ENCODE results near the gene BCKDHA.
A peak's percentile ranks its signal among the peaks of the same experiment; 100 is the strongest.

Gene BCKDHA

DNA sequence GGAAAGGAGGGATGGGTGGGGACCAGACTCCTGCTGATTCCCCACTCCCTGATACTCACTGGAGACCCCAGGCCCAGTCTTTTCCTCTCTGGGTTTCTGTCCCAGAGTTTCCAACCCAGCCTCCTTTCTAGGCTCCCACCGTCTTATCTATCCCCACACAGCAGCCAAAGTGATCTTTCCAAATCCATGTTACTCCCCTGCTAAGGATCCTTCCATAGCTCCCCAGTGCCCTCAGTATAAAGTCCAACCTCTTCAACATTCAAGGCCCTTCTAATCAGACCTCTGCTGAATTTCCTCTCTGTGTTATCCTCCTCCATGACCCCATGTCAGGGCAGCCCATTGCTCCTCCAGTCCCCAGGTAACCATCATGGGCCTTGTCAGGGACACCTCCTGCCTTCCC is 42.6 kb upstream of the BCKDHA start:
- Histone ChIP-seq H3K27ac (ENCODE audit: low read depth, low read length) (no peak overlapping the region), H4K91ac (ENCODE audit: low read depth, low read length) (no peak overlapping the region), H3K14ac (ENCODE audit: low read length) (no peak overlapping the region), H4K8ac (ENCODE audit: low read depth, low read length) (no peak overlapping the region), H2BK12ac (ENCODE audit: low read length) (no peak overlapping the region), H3K79me2 (ENCODE audit: control insufficient read depth, insufficient read depth, low read length, poor library complexity) (peaks cover 18% of the 10 kb centered on the region), H3K23ac (ENCODE audit: low read length) (no peak overlapping the region), H3K4ac (ENCODE audit: low read depth, low read length) (no peak overlapping the region), H3K36me3 (ENCODE audit: control insufficient read depth in 1 of 2, insufficient read depth in 2 of 2, low read length in 2 of 2) (no peaks in the 10 kb centered on the region), H3K18ac (ENCODE audit: low read length) (no peak overlapping the region), H2BK5ac (ENCODE audit: low read depth, low read length, poor library complexity) (no peak overlapping the region), H2AK5ac (ENCODE audit: low read length) (no peak overlapping the region), H2BK120ac (ENCODE audit: insufficient read depth, low read length, poor library complexity) (no peak overlapping the region), H3K9me3 (ENCODE audit: insufficient read depth, low read depth, low read length) (peaks cover 6% of the 10 kb centered on the region), H3K79me1 (ENCODE audit: low read length) (peaks cover 26% of the 10 kb centered on the region), H3K4me3 (ENCODE audit: low read depth, low read length) (no peak overlapping the region), H3K27me3 (ENCODE audit: insufficient read depth, low read length) (peaks cover 13% of the 10 kb centered on the region), H3K4me1 (ENCODE audit: control insufficient read depth in 1 of 2, insufficient read depth in 2 of 2, low read length in 2 of 2) (peaks cover 0 to 8% of the 10 kb centered on the region in 2 experiments), H4K12ac (ENCODE audit: low read depth, low read length) (no peak overlapping the region), H3K9ac (ENCODE audit: low read length) (no peak overlapping the region), H2AFZ (ENCODE audit: insufficient read depth, low read length, poor library complexity) (no peak overlapping the region), H3K4me2 (ENCODE audit: low read length) (no peak overlapping the region)
- DNase-seq, result no peak
- WGBS (ENCODE audit: extremely low coverage, insufficient coverage, insufficient read length), result no CpG with 5 or more reads among the region's 1 CpG

DNA sequence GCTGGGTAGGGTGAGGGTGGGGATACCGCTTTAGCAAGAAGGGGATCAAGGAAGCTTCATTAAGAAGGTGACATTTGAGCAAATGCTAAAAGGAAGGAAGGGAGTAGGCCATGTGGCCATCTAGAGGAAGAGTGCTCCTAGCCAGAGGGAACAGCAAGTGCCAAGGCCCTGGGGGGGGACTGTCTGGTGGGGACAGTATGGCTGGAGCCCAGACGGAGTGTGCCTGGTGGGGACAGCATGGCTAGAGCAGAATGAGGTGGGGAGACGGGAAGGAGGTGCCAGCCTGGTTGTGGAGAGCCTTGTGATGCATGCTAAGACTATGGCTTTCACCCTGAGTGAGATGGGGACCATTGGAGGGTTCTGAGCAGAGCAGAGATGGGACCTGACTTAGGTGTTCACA is 41.8 kb upstream of the BCKDHA start:
- peaks cover 18% of the 10 kb centered on the region for H3K79me2 ChIP-seq (ENCODE audit: control insufficient read depth, insufficient read depth, low read length, poor library complexity)
- DNase-seq, result no peak
- H3K27ac ChIP-seq (ENCODE audit: low read depth, low read length), result no peak overlapping the region
- no peak overlapping the region for H3K23ac ChIP-seq (ENCODE audit: low read length)
- H4K91ac ChIP-seq (ENCODE audit: low read depth, low read length), result no peak overlapping the region
- no peak overlapping the region for H2BK12ac ChIP-seq (ENCODE audit: low read length)
- WGBS (ENCODE audit: extremely low coverage, insufficient coverage, insufficient read length), result no CpG with 5 or more reads among the region's 3 CpGs
- H2AFZ ChIP-seq (ENCODE audit: insufficient read depth, low read length, poor library complexity), result peak overlapping the region; percentile 2
- peaks cover 26% of the 10 kb centered on the region for H3K79me1 ChIP-seq (ENCODE audit: low read length)
- H4K8ac ChIP-seq (ENCODE audit: low read depth, low read length), result no peak overlapping the region
- no peak overlapping the region for H3K18ac ChIP-seq (ENCODE audit: low read length)
- H3K14ac ChIP-seq (ENCODE audit: low read length), result no peak overlapping the region
- H3K27me3 ChIP-seq (ENCODE audit: insufficient read depth, low read length), result peaks cover 13% of the 10 kb centered on the region
- H3K4me1 ChIP-seq (ENCODE audit: control insufficient read depth in 1 of 2, insufficient read depth in 2 of 2, low read length in 2 of 2), result peaks cover 0 to 8% of the 10 kb centered on the region in 2 experiments
- H3K9ac ChIP-seq (ENCODE audit: low read length), result no peak overlapping the region
- no peaks in the 10 kb centered on the region for H3K36me3 ChIP-seq (ENCODE audit: control insufficient read depth in 1 of 2, insufficient read depth in 2 of 2, low read length in 2 of 2)
- no peak overlapping the region for H3K4me3 ChIP-seq (ENCODE audit: low read depth, low read length)
- H2AK5ac ChIP-seq (ENCODE audit: low read length), result no peak overlapping the region
- H3K9me3 ChIP-seq (ENCODE audit: insufficient read depth, low read depth, low read length), result peaks cover 4% of the 10 kb centered on the region
- H2BK5ac ChIP-seq (ENCODE audit: low read depth, low read length, poor library complexity), result no peak overlapping the region
- no peak overlapping the region for H3K4me2 ChIP-seq (ENCODE audit: low read length)
- H2BK120ac ChIP-seq (ENCODE audit: insufficient read depth, low read length, poor library complexity), result no peak overlapping the region
- H4K12ac ChIP-seq (ENCODE audit: low read depth, low read length), result no peak overlapping the region
- no peak overlapping the region for H3K4ac ChIP-seq (ENCODE audit: low read depth, low read length)

- Histone ChIP-seq H3K27ac (ENCODE audit: low read depth, low read length) (no peak overlapping the region), H3K79me1 (ENCODE audit: low read length) (peaks cover 17% of the 10 kb centered on the region), H2AK5ac (ENCODE audit: low read length) (no peak overlapping the region), H2AFZ (ENCODE audit: insufficient read depth, low read length, poor library complexity) (no peak overlapping the region), H3K23ac (ENCODE audit: low read length) (no peak overlapping the region), H3K4me2 (ENCODE audit: low read length) (no peak overlapping the region), H3K9ac (ENCODE audit: low read length) (no peak overlapping the region), H4K12ac (ENCODE audit: low read depth, low read length) (no peak overlapping the region), H3K4ac (ENCODE audit: low read depth, low read length) (no peak overlapping the region), H3K4me1 (ENCODE audit: control insufficient read depth in 1 of 2, insufficient read depth in 2 of 2, low read length in 2 of 2) (peaks cover 0 to 2% of the 10 kb centered on the region in 2 experiments), H2BK12ac (ENCODE audit: low read length) (no peak overlapping the region), H2BK5ac (ENCODE audit: low read depth, low read length, poor library complexity) (no peak overlapping the region), H3K27me3 (ENCODE audit: insufficient read depth, low read length) (peaks cover 7% of the 10 kb centered on the region), H3K36me3 (ENCODE audit: control insufficient read depth in 1 of 2, insufficient read depth in 2 of 2, low read length in 2 of 2) (no peaks in the 10 kb centered on the region), H3K18ac (ENCODE audit: low read length) (no peak overlapping the region), H3K4me3 (ENCODE audit: low read depth, low read length) (no peak overlapping the region), H3K79me2 (ENCODE audit: control insufficient read depth, insufficient read depth, low read length, poor library complexity) (peaks cover 12% of the 10 kb centered on the region), H3K14ac (ENCODE audit: low read length) (no peak overlapping the region), H3K9me3 (ENCODE audit: insufficient read depth, low read depth, low read length) (peaks cover 4% of the 10 kb centered on the region), H2BK120ac (ENCODE audit: insufficient read depth, low read length, poor library complexity) (no peak overlapping the region), H4K8ac (ENCODE audit: low read depth, low read length) (no peak overlapping the region), H4K91ac (ENCODE audit: low read depth, low read length) (no peak overlapping the region)
- no peak for DNase-seq
- WGBS (ENCODE audit: extremely low coverage, insufficient coverage, insufficient read length), result no CpG with 5 or more reads among the region's 11 CpGs
Observed at GRCh38 chr19:41356984-41357739, 40.5 kb upstream of the BCKDHA start.

GRCh38 chr19:41357746-41358145 is 39.9 kb upstream of the BCKDHA start:
- Histone ChIP-seq H3K18ac (ENCODE audit: low read length) (no peak overlapping the region), H4K12ac (ENCODE audit: low read depth, low read length) (no peak overlapping the region), H4K8ac (ENCODE audit: low read depth, low read length) (no peak overlapping the region), H3K79me2 (ENCODE audit: control insufficient read depth, insufficient read depth, low read length, poor library complexity) (peaks cover 7% of the 10 kb centered on the region), H3K27me3 (ENCODE audit: insufficient read depth, low read length) (peaks cover 1% of the 10 kb centered on the region), H3K9me3 (ENCODE audit: insufficient read depth, low read depth, low read length) (peaks cover 2% of the 10 kb centered on the region), H3K14ac (ENCODE audit: low read length) (no peak overlapping the region), H3K36me3 (ENCODE audit: control insufficient read depth in 1 of 2, insufficient read depth in 2 of 2, low read length in 2 of 2) (no peaks in the 10 kb centered on the region), H4K91ac (ENCODE audit: low read depth, low read length) (no peak overlapping the region), H3K4me1 (ENCODE audit: control insufficient read depth in 1 of 2, insufficient read depth in 2 of 2, low read length in 2 of 2) (peaks cover 0 to 2% of the 10 kb centered on the region in 2 experiments), H3K4ac (ENCODE audit: low read depth, low read length) (no peak overlapping the region), H3K79me1 (ENCODE audit: low read length) (peaks cover 12% of the 10 kb centered on the region), H3K4me2 (ENCODE audit: low read length) (no peak overlapping the region), H2BK120ac (ENCODE audit: insufficient read depth, low read length, poor library complexity) (no peak overlapping the region), H3K27ac (ENCODE audit: low read depth, low read length) (no peak overlapping the region), H3K9ac (ENCODE audit: low read length) (peak overlapping the region; percentile 60), H2BK5ac (ENCODE audit: low read depth, low read length, poor library complexity) (no peak overlapping the region), H3K4me3 (ENCODE audit: low read depth, low read length) (no peak overlapping the region), H2BK12ac (ENCODE audit: low read length) (no peak overlapping the region), H2AK5ac (ENCODE audit: low read length) (no peak overlapping the region), H3K23ac (ENCODE audit: low read length) (no peak overlapping the region), H2AFZ (ENCODE audit: insufficient read depth, low read length, poor library complexity) (no peak overlapping the region)
- no CpG with 5 or more reads among the region's 13 CpGs for WGBS (ENCODE audit: extremely low coverage, insufficient coverage, insufficient read length)
- DNase-seq, result no peak

All from trophoblast cell (in vitro differentiated cells and primary cell).